Neural cell (in vitro differentiated cells): ENCODE results near the gene TNS1. TPM values are rescaled to one million over a fixed set of nuclear protein-coding genes. Genes with fewer than 3 reads are reported as not detected.

Source experiments
- H2AFZ ChIP-seq: fragments of 200-600, 300-800 bp; sonication (generic), shearing (Covaris generic); 2 replicates; pipeline ENCODE4 v1.6.0; 2014; ENCODE audit warnings: low read depth, mild to moderate bottlenecking, antibody characterized with exemption, low read length, moderate library complexity
- H3F3A ChIP-seq: fragments of 200-600 bp; shearing (Covaris generic); 2 replicates; pipeline ENCODE4 v1.6.1; 2016; ENCODE audit warnings: mild to moderate bottlenecking, moderate library complexity, mixed read lengths, antibody characterized with exemption, low read length; ENCODE audit not compliant: insufficient read depth, poor library complexity, severe bottlenecking
- H3K27ac ChIP-seq: fragments of 200-600, 300-800 bp; sonication (generic), shearing (Covaris generic); 2 replicates; pipeline ENCODE4 v1.5.1; 2014; ENCODE audit warnings: mild to moderate bottlenecking, low read length, moderate library complexity
- H3K27me3 ChIP-seq: fragments of 300-800, 200-600 bp; sonication (generic), shearing (Covaris generic); 2 replicates; pipeline ENCODE4 v1.6.0; 2014; ENCODE audit warnings: mild to moderate bottlenecking, low read depth, low read length, moderate library complexity; ENCODE audit not compliant: insufficient read depth
- H3K36me3 ChIP-seq: fragments of 300-800, 200-600 bp; sonication (generic), shearing (Covaris generic); 2 replicates; pipeline ENCODE4 v1.5.1; 2014; ENCODE audit warnings: mild to moderate bottlenecking, antibody characterized with exemption, low read length, moderate library complexity; ENCODE audit not compliant: insufficient read depth
- H3K4me2 ChIP-seq: fragments of 300-800, 200-600 bp; sonication (generic), shearing (Covaris generic); 2 replicates; pipeline ENCODE4 v1.6.0; 2014; ENCODE audit warnings: mild to moderate bottlenecking, low read length
- H3K4me3 ChIP-seq: fragments of 300-800, 200-600 bp; sonication (generic), shearing (Covaris generic); 2 replicates; pipeline ENCODE4 v1.5.1; 2014; ENCODE audit warnings: mild to moderate bottlenecking, low read length, moderate library complexity
- H3K79me2 ChIP-seq: fragments of 200-600 bp; shearing (Covaris generic); replicated peaks from 2 replicates; pipeline ENCODE4 v1.6.0; 2014; ENCODE audit warnings: mild to moderate bottlenecking, low read length, moderate library complexity; ENCODE audit not compliant: insufficient read depth
- H3K9ac ChIP-seq: fragments of 300-800, 200-600 bp; sonication (generic), shearing (Covaris generic); 2 replicates; pipeline ENCODE4 v1.6.1; 2016; ENCODE audit warnings: mild to moderate bottlenecking, low read length, mixed read lengths
- H3K9me2 ChIP-seq: fragments of 200-600 bp; shearing (Covaris generic); 2 replicates; pipeline ENCODE4 v1.6.1; 2016; ENCODE audit warnings: mild to moderate bottlenecking, low read length, mixed read lengths; ENCODE audit not compliant: insufficient read depth
- H3K9me3 ChIP-seq: fragments of 200-600, 300-800 bp; sonication (generic), shearing (Covaris generic); 2 replicates; pipeline ENCODE4 v1.6.1; 2016; ENCODE audit warnings: mild to moderate bottlenecking, mixed run types, low read length, moderate library complexity, mixed read lengths
- H4K20me1 ChIP-seq: fragments of 200-600 bp; shearing (Covaris generic); 2 replicates; pipeline ENCODE4 v1.6.1; 2016; ENCODE audit warnings: mild to moderate bottlenecking, mixed run types; ENCODE audit not compliant: insufficient read depth
- CTCF ChIP-seq: fragments of 450-650 bp; IDR thresholded peaks from 2 replicates; pipeline ENCODE4 v1.5.1; 2014; ENCODE audit warnings: antibody characterized with exemption, mild to moderate bottlenecking, moderate library complexity; ENCODE audit not compliant: poor library complexity, severe bottlenecking
- EZH2 ChIP-seq: fragments of 200-600, 300-800 bp; shearing (Covaris generic), sonication (generic); IDR thresholded peaks from 2 replicates; pipeline ENCODE4 v1.6.1; 2014; ENCODE audit warnings: antibody characterized with exemption, low read length, borderline replicate concordance, mild to moderate bottlenecking; ENCODE audit not compliant: insufficient read depth, poor library complexity, severe bottlenecking
- MXI1 ChIP-seq: fragments of 450-650 bp; conservative IDR thresholded peaks from 2 replicates; pipeline ENCODE4 v1.6.1; 2014; ENCODE audit warnings: antibody characterized with exemption, mild to moderate bottlenecking; ENCODE audit not compliant: poor library complexity, severe bottlenecking
- POLR2AphosphoS5 ChIP-seq: IDR thresholded peaks from 2 replicates; pipeline ENCODE4 v1.6.1; 2012
- RAD21 ChIP-seq: fragments of 450-650 bp; conservative IDR thresholded peaks from 2 replicates; pipeline ENCODE4 v1.6.1; 2014; ENCODE audit warnings: antibody characterized with exemption, mild to moderate bottlenecking, moderate library complexity
- TAF1 ChIP-seq: IDR thresholded peaks from 2 replicates; pipeline ENCODE4 v1.6.1; 2012; ENCODE audit warnings: low read depth
- polyA plus RNA-seq: library from polyadenylated mRNA; depleted of rRNA; stranded (reverse); fragments of >200 nt; gene quantifications from 2 replicates; pipeline ENCODE4 v1.2.3, GENCODE V29; 2014
- TF ChIP-seq, protein P1 (sequence below): IDR thresholded peaks from 2 replicates; pipeline ENCODE4 v1.6.1; 2012; ENCODE audit warnings: borderline replicate concordance

Gene TNS1
- polyA plus RNA-seq, 1 donor from 2014 or later = 1.5 TPM

GRCh38 chr2:217958884-217959225 lies 43.9 kb downstream of the TNS1 start:
- no peaks in the 10 kb centered on the region for H3K36me3 ChIP-seq
- no peak overlapping the region for H2AFZ ChIP-seq
- H3K9ac ChIP-seq = no peak overlapping the region
- H3K4me3 ChIP-seq = no peak overlapping the region
- TF ChIP-seq, protein P1, sequence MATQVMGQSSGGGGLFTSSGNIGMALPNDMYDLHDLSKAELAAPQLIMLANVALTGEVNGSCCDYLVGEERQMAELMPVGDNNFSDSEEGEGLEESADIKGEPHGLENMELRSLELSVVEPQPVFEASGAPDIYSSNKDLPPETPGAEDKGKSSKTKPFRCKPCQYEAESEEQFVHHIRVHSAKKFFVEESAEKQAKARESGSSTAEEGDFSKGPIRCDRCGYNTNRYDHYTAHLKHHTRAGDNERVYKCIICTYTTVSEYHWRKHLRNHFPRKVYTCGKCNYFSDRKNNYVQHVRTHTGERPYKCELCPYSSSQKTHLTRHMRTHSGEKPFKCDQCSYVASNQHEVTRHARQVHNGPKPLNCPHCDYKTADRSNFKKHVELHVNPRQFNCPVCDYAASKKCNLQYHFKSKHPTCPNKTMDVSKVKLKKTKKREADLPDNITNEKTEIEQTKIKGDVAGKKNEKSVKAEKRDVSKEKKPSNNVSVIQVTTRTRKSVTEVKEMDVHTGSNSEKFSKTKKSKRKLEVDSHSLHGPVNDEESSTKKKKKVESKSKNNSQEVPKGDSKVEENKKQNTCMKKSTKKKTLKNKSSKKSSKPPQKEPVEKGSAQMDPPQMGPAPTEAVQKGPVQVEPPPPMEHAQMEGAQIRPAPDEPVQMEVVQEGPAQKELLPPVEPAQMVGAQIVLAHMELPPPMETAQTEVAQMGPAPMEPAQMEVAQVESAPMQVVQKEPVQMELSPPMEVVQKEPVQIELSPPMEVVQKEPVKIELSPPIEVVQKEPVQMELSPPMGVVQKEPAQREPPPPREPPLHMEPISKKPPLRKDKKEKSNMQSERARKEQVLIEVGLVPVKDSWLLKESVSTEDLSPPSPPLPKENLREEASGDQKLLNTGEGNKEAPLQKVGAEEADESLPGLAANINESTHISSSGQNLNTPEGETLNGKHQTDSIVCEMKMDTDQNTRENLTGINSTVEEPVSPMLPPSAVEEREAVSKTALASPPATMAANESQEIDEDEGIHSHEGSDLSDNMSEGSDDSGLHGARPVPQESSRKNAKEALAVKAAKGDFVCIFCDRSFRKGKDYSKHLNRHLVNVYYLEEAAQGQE = no peak
- TF ChIP-seq MXI1 (no peak), EZH2 (no peak), POLR2AphosphoS5 (no peak), RAD21 (no peak), TAF1 (no peak)
- H3K79me2 ChIP-seq = no peaks in the 10 kb centered on the region
- no peak overlapping the region for H3K4me2 ChIP-seq
- no peaks in the 10 kb centered on the region for H3K9me2 ChIP-seq
- no peak overlapping the region for H3K27ac ChIP-seq
- H3F3A ChIP-seq = no peaks in the 10 kb centered on the region
- no peaks in the 10 kb centered on the region for H3K9me3 ChIP-seq
- H4K20me1 ChIP-seq = no peaks in the 10 kb centered on the region
- no peaks in the 10 kb centered on the region for H3K27me3 ChIP-seq

DNA sequence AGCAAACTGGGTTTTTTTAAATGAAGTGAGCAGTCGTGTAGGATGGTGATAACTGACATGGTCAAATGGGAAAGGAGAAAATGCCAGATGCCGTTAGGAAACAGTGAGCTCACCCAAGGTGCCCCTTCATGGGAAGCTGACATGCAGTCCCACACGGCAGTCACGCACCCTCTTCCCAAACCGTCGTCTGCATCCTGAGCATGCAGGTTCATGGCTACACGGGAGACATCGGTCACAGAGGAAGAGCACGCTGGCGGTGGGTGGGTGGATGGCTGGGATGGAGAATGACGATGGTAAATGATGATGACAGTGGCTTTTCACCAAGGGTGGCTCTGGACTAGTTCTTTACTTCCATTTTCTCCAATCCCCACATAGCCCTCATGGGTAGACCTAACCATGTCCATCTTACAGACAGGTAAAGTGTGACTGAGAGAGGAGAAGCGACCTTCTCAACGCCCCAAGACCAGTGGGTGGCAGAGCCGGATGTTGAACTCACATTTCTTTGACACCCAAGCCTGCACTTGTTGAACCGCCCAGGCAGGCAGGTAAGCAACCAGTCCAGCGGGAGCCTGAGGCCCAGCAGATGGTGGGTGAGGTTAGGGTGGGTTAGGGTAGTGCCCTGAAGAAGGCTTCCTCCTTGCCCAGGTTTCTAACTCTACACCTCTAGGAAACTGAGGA lies 44.5 kb downstream of the TNS1 start:
- no peaks in the 10 kb centered on the region for H3K9me2 ChIP-seq
- H3K27me3 ChIP-seq = no peaks in the 10 kb centered on the region
- no peaks in the 10 kb centered on the region for H3K9me3 ChIP-seq
- H2AFZ ChIP-seq = no peak overlapping the region
- H3K4me2 ChIP-seq = no peak overlapping the region
- H3K79me2 ChIP-seq = no peaks in the 10 kb centered on the region
- H3F3A ChIP-seq = no peaks in the 10 kb centered on the region
- H3K36me3 ChIP-seq = no peaks in the 10 kb centered on the region
- H3K27ac ChIP-seq = no peak overlapping the region
- no peak overlapping the region for H3K9ac ChIP-seq
- TF ChIP-seq RAD21 (no peak), TAF1 (no peak), MXI1 (no peak), EZH2 (no peak), CTCF (no peak), POLR2AphosphoS5 (no peak)
- TF ChIP-seq, protein P1 = no peak
- no peaks in the 10 kb centered on the region for H4K20me1 ChIP-seq
- no peak overlapping the region for H3K4me3 ChIP-seq
